Omental fat pad (tissue), 4 donors: ENCODE measurements around the gene NUP153. TPM values are rescaled to one million over a fixed set of nuclear protein-coding genes. Genes with fewer than 3 reads are reported as not detected.
A peak's percentile ranks its signal among the peaks of the same experiment; 100 is the strongest.
"Not testable (repeated sequence)": the region's sequence is repeated elsewhere in the genome, so short reads cannot be mapped to it uniquely, and the experiment has no call there.

Experiments
- ATAC-seq: fragments of 150-250 bp; one replicate; pipeline ENCODE4 v1.9.1; 2016; ENCODE audit warnings: mild to moderate bottlenecking, moderate library complexity; ENCODE audit not compliant: low FRiP score
- DNase-seq: peaks from one replicate; pipeline ENCODE4 v3.0.0-alpha.2; 2019; ENCODE audit warnings: low spot score
- CTCF ChIP-seq, 3 donors: fragments of 450-650 bp; IDR thresholded peaks; one replicate each; pipeline ENCODE4 v1.5.1; 2016 to 2017; ENCODE audit warnings: antibody characterized with exemption in 3 of 3, mild to moderate bottlenecking in 3 of 3, moderate library complexity in 2 of 3
- small RNA-seq: library from RNA; depleted of rRNA; stranded (forward); fragments of <200 nt; gene quantifications from one replicate; pipeline ENCODE3, GENCODE V24; 2016
- total RNA-seq, 4 donors: library from RNA; depleted of rRNA; stranded (reverse); fragments of >200 nt; gene quantifications; one replicate each; pipeline ENCODE4 v1.1.0, GENCODE V29; 2016

Gene NUP153
- total RNA-seq, 4 donors from 2014 or later, result 32.7 to 80.6 (median 44.0) TPM

- peak in 2 of 3 donors; percentile 5 to 22 for TF ChIP-seq CTCF (IDR thresholded peaks at IDR 0.05)
- ATAC-seq, result peak; percentile 83
- no peak for DNase-seq
Observed at GRCh38 chr6:17584241-17584803, 122.4 kb downstream of the NUP153 start.

GRCh38 chr6:17583811-17584210, 122.9 kb downstream of the NUP153 start:
- no peak for DNase-seq
- TF ChIP-seq CTCF (IDR thresholded peaks at IDR 0.05), result no peak
- peak; percentile 33 for ATAC-seq

DNA sequence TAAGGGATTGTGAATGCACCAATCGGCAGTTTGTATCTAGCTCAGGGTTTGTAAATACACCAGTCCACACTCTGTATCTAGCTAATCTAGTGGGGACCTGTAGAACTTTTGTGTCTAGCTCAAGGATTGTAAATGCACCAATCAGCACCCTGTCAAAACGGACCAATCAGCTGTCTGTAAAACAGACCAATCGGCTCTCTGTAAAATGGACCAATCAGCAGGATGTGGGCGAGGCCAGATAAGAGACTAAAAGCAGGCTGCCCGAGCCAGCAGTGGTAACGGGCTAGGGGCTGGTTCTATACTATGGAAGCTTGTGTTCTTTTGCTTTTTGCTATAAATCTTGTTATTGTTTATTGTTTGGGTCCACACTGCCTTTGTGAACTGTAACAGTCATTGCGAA, 125.4 kb downstream of the NUP153 start:
- not testable (repeated sequence) for ATAC-seq, DNase-seq

DNA sequence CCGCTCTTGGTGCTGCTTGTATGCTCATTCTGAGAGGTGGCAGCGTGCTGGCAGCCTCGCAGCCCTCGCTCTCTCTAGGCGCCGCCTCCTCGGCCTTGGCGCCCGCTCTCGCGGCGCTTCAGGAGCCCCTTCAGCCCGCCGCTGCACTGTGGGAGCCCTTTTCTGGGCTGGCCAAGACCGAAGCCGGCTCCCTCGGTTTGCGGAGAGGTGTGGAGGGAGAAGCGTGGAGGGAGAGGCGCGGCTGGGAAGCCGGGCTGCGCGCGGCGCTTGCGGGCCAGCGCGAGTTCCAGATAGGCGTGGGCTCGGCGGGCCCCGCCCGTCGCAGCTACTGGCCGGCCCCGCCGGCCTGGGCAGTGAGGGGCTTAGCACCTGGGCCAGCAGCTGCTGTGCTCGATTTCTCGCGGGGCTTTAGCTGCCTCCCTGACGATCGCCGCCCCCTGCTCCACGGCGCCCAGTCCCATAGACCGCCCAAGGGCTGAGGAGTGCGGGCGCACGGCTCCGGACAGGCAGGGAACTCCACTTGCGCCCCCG, 126.1 kb downstream of the NUP153 start:
- ATAC-seq (peak; percentile 49), DNase-seq (no peak)
- no peak for TF ChIP-seq CTCF (IDR thresholded peaks at IDR 0.05)

DNA sequence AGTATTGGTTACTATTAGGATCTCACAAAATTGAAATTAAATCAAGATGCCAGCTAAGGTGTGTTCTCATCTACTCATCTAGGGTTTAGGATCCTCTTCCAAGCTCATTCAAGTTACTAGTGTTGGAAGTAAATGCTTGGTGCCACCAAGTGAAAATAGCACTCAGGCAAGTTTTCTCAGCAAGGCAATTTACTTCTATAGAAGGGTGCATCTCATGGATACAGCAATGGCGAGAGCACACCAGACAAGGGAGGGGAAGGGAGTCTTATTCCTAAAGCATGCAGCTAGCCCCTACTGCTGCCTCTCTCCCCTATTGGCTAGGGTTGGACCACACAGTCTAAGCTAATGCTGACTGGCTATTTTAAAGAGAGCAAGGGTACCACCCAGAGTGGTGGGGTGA, 129.7 kb downstream of the NUP153 start:
- TF ChIP-seq CTCF (IDR thresholded peaks at IDR 0.05), result no peak
- DNase-seq (no peak), ATAC-seq (no peak)

- no peak for TF ChIP-seq CTCF (IDR thresholded peaks at IDR 0.05)
- DNase-seq (no peak), ATAC-seq (peak; percentile 73)
Observed at GRCh38 chr6:17574866-17575560, 131.7 kb downstream of the NUP153 start.

DNA sequence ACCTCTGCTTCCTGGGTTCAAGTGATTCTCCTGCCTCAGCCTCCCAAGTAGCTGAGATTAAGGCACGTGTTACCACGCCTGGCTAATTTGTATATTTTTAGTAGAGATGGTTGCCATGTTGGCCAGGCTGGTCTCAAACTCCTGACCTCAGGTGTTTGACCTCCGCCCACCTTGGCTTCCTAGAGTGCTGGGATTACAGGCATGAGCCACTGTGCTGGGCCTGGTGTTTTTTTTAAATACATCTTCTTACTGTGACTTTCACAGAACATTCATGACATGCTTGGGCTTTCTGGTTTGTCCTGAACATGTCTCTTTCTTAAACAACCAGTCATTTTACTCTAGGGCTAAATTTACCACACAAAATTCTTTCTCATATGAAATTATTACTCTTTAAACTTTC, 141.3 kb downstream of the NUP153 start:
- DNase-seq (no peak), ATAC-seq (no peak)
- no peak for TF ChIP-seq CTCF (IDR thresholded peaks at IDR 0.05)

Small RNA genes lying within 50 kb of the gene (small RNA-seq; reads per million reads assigned to genes)
- gene RF00019 (not detected), gene RNA5SP204 (8.2 reads per million, percentile 85 among the genes with 10 or more reads in this experiment), gene RNU6-190P (not detected), gene SUMO2P13 (not detected)

Other genes starting within 250 kb of the NUP153 start
- gene FAM8A1, start 106.6 kb downstream of the NUP153 start, total RNA-seq, result 10 to 100 TPM; 13.8 to 40.0 (median 27.6) TPM